Neural progenitor cell (in vitro differentiated cells): ENCODE data around the gene KIAA1217. TPM values are rescaled to one million over a fixed set of nuclear protein-coding genes. Genes with fewer than 3 reads are reported as not detected.

Experiments
- DNase-seq: peaks from one replicate; pipeline ENCODE4 v3.0.0-alpha.2; 2016; ENCODE audit warnings: low spot score
- H2AFZ ChIP-seq: fragments of 200-600 bp; sonication (generic); replicated peaks from 2 replicates; pipeline ENCODE4 v1.6.1; 2016; ENCODE audit warnings: antibody characterized with exemption
- H3F3A ChIP-seq: fragments of 200-600 bp; sonication (generic); 2 replicates; pipeline ENCODE4 v1.6.1; 2016; ENCODE audit warnings: antibody characterized with exemption, low read depth
- H3K27ac ChIP-seq: fragments of 200-600 bp; sonication (generic); 2 replicates; pipeline ENCODE4 v1.5.1; 2016; ENCODE audit warnings: mild to moderate bottlenecking
- H3K27me3 ChIP-seq: fragments of 200-600 bp; sonication (generic); 2 replicates; pipeline ENCODE4 v1.6.1; 2016; ENCODE audit warnings: mild to moderate bottlenecking, moderate library complexity
- H3K36me3 ChIP-seq: fragments of 200-600 bp; sonication (generic); 2 replicates; pipeline ENCODE4 v1.5.1; 2016
- H3K4me1 ChIP-seq: fragments of 200-600 bp; sonication (generic); 2 replicates; pipeline ENCODE4 v1.6.1; 2016; ENCODE audit warnings: mixed run types
- H3K4me2 ChIP-seq: fragments of 200-600 bp; sonication (generic); 2 replicates; pipeline ENCODE4 v1.6.1; 2016
- H3K4me3 ChIP-seq: fragments of 200-600 bp; sonication (generic); 2 replicates; pipeline ENCODE4 v1.5.1; 2016
- H3K79me2 ChIP-seq: fragments of 200-600 bp; sonication (generic); 2 replicates; pipeline ENCODE4 v1.6.1; 2016; ENCODE audit warnings: low read depth
- H3K9ac ChIP-seq: fragments of 200-600 bp; sonication (generic); 2 replicates; pipeline ENCODE4 v1.6.1; 2016
- H3K9me3 ChIP-seq: fragments of 200-600 bp; sonication (generic); 2 replicates; pipeline ENCODE4 v1.5.1; 2016; ENCODE audit warnings: low read depth
- H4K20me1 ChIP-seq: fragments of 200-600 bp; sonication (generic); 2 replicates; pipeline ENCODE4 v1.6.1; 2016; ENCODE audit warnings: low read depth
- H3K27ac Mint-ChIP-seq: 3 replicates; pipeline ENCODE4 v1.8.0; 2021; ENCODE audit warnings: mixed read lengths
- H3K27me3 Mint-ChIP-seq: 2 replicates; pipeline ENCODE4 v1.8.0; 2022; ENCODE audit warnings: low read depth, mild to moderate bottlenecking, inconsistent platforms, moderate library complexity, mixed read lengths; ENCODE audit not compliant: insufficient read depth
- H3K36me3 Mint-ChIP-seq: 3 replicates; pipeline ENCODE4 v1.8.0; 2021; ENCODE audit warnings: mixed read lengths
- H3K4me1 Mint-ChIP-seq: 3 replicates; pipeline ENCODE4 v1.8.0; 2021; ENCODE audit warnings: mixed read lengths
- H3K4me3 Mint-ChIP-seq: 3 replicates; pipeline ENCODE4 v1.8.0; 2021; ENCODE audit warnings: mild to moderate bottlenecking, moderate library complexity, mixed read lengths
- H3K9me3 Mint-ChIP-seq: 3 replicates; pipeline ENCODE4 v1.8.0; 2020; ENCODE audit warnings: mixed read lengths
- CTCF ChIP-seq: fragments of 200-600 bp; sonication (generic); IDR thresholded peaks from 2 replicates; pipeline ENCODE4 v1.5.1; 2017; ENCODE audit warnings: antibody characterized with exemption, mild to moderate bottlenecking
- EZH2 ChIP-seq: fragments of 200-600 bp; sonication (generic); IDR thresholded peaks from 2 replicates; pipeline ENCODE4 v1.6.1; 2017; ENCODE audit warnings: antibody characterized with exemption, mild to moderate bottlenecking, moderate library complexity
- EZH2phosphoT487 ChIP-seq: fragments of 200-600 bp; sonication (generic); IDR thresholded peaks from 2 replicates; pipeline ENCODE4 v1.6.1; 2017; ENCODE audit warnings: antibody characterized with exemption
- total RNA-seq: library from RNA; depleted of rRNA; stranded (reverse); fragments of >200 nt; gene quantifications from 2 replicates; pipeline ENCODE4 v1.2.3, GENCODE V29; 2015; ENCODE audit warnings: low replicate concordance

The KIAA1217 gene
- total RNA-seq, 1 donor from 2014 or later = 13.1 TPM

- Histone ChIP-seq H3K4me2 (no peak overlapping the region), H3K4me1 (no peaks in the 10 kb centered on the region), H3K27ac (no peak overlapping the region), H3F3A (no peaks in the 10 kb centered on the region), H3K9me3 (no peaks in the 10 kb centered on the region), H3K4me3 (no peak overlapping the region), H4K20me1 (no peaks in the 10 kb centered on the region), H2AFZ (no peak overlapping the region), H3K36me3 (no peaks in the 10 kb centered on the region), H3K9ac (no peak overlapping the region), H3K27me3 (no peaks in the 10 kb centered on the region), H3K79me2 (no peaks in the 10 kb centered on the region)
- Mint-ChIP-seq H3K4me3 (no peak overlapping the region), H3K36me3 (no peaks in the 10 kb centered on the region), H3K4me1 (peaks cover 7% of the 10 kb centered on the region), H3K9me3 (no peaks in the 10 kb centered on the region), H3K27me3 (peaks cover 2% of the 10 kb centered on the region), H3K27ac (no peak overlapping the region)
- TF ChIP-seq EZH2 (no peak), EZH2phosphoT487 (no peak), CTCF (no peak)
- no peak for DNase-seq
These were observed 246.5 kb downstream of the KIAA1217 start for GRCh38 chr10:24455447-24455846.

GRCh38 chr10:24456322-24456721 is 247.4 kb downstream of the KIAA1217 start:
- H3K27me3 ChIP-seq = no peaks in the 10 kb centered on the region
- H3K9me3 ChIP-seq = no peaks in the 10 kb centered on the region
- no peaks in the 10 kb centered on the region for H3K4me1 ChIP-seq
- no peak overlapping the region for H3K9ac ChIP-seq
- TF ChIP-seq EZH2 = no peak
- TF ChIP-seq CTCF = no peak
- TF ChIP-seq EZH2phosphoT487 = no peak
- H4K20me1 ChIP-seq = no peaks in the 10 kb centered on the region
- Mint-ChIP-seq H3K36me3 (no peaks in the 10 kb centered on the region), H3K9me3 (no peaks in the 10 kb centered on the region), H3K4me3 (no peak overlapping the region), H3K27ac (no peak overlapping the region), H3K4me1 (peaks cover 5% of the 10 kb centered on the region), H3K27me3 (peaks cover 2% of the 10 kb centered on the region)
- H3K36me3 ChIP-seq = no peaks in the 10 kb centered on the region
- no peak for DNase-seq
- no peaks in the 10 kb centered on the region for H3K79me2 ChIP-seq
- H3K27ac ChIP-seq = no peak overlapping the region
- no peak overlapping the region for H3K4me2 ChIP-seq
- no peaks in the 10 kb centered on the region for H3F3A ChIP-seq
- no peak overlapping the region for H3K4me3 ChIP-seq
- H2AFZ ChIP-seq = no peak overlapping the region

- no peaks in the 10 kb centered on the region for H3K36me3 Mint-ChIP-seq
- Histone ChIP-seq H4K20me1 (no peaks in the 10 kb centered on the region), H3K9ac (no peak overlapping the region), H2AFZ (no peak overlapping the region), H3K36me3 (no peaks in the 10 kb centered on the region), H3K79me2 (no peaks in the 10 kb centered on the region), H3K4me2 (no peak overlapping the region), H3F3A (no peaks in the 10 kb centered on the region), H3K27me3 (no peaks in the 10 kb centered on the region), H3K9me3 (no peaks in the 10 kb centered on the region), H3K4me1 (no peaks in the 10 kb centered on the region), H3K27ac (no peak overlapping the region), H3K4me3 (no peak overlapping the region)
- H3K27ac Mint-ChIP-seq = no peak overlapping the region
- no peak overlapping the region for H3K4me3 Mint-ChIP-seq
- H3K4me1 Mint-ChIP-seq = peaks cover 3% of the 10 kb centered on the region
- no peaks in the 10 kb centered on the region for H3K9me3 Mint-ChIP-seq
- peaks cover 2% of the 10 kb centered on the region for H3K27me3 Mint-ChIP-seq
- no peak for TF ChIP-seq CTCF
- TF ChIP-seq EZH2 = no peak
- TF ChIP-seq EZH2phosphoT487 = no peak
- no peak for DNase-seq
These were observed 248.9 kb downstream of the KIAA1217 start for GRCh38 chr10:24457661-24458318.
